Retinal pigment epithelial cell (primary cell): Measurements from ENCODE around the gene RTN4IP1.

Source experiments
- DNase-seq: peaks from one replicate; pipeline ENCODE4 v3.0.0-alpha.2; 2010; ENCODE audit warnings: low read depth
- H3K4me3 ChIP-seq: 2 replicates; pipeline ENCODE4 v1.5.1; 2011; ENCODE audit warnings: mild to moderate bottlenecking, low read length, control low read depth, moderate library complexity
- CTCF ChIP-seq: conservative IDR thresholded peaks from 2 replicates; pipeline ENCODE4 v1.5.1; 2011; ENCODE audit warnings: low read depth, low read length, control low read depth, inconsistent platforms

RTN4IP1 gene

GRCh38 chr6:106525882-106526275 is 103.4 kb downstream of the RTN4IP1 start:
- no peak for TF ChIP-seq CTCF
- no peak for DNase-seq
- H3K4me3 ChIP-seq: no peak overlapping the region

GRCh38 chr6:106525107-106525881 is 104.0 kb downstream of the RTN4IP1 start:
- TF ChIP-seq CTCF: no peak
- no peak for DNase-seq
- no peak overlapping the region for H3K4me3 ChIP-seq

GRCh38 chr6:106522562-106523250 is 106.6 kb downstream of the RTN4IP1 start:
- TF ChIP-seq CTCF: no peak
- DNase-seq: no peak
- H3K4me3 ChIP-seq: no peak overlapping the region
